Breast epithelium (tissue), 4 donors: ENCODE measurements around the gene SMIM31. TPM values are rescaled to one million over a fixed set of nuclear protein-coding genes. Genes with fewer than 3 reads are reported as not detected.

Source experiments
- DNase-seq, 2 donors: peaks; one replicate each; pipeline ENCODE4 v3.0.0-alpha.2; 2019; ENCODE audit warnings: low spot score in 2 of 2
- H3K27ac ChIP-seq, 2 donors: fragments of 200-600 bp; sonication (generic) in 1 of 2; one replicate each; pipeline ENCODE4 v1.5.1; 2016 to 2019; ENCODE audit warnings: mild to moderate bottlenecking in 1 of 2
- H3K27me3 ChIP-seq, 2 donors: fragments of 200-600 bp; sonication (generic) in 1 of 2; one replicate each; pipeline versions ENCODE4 v1.5.1 to v1.6.0; 2017 to 2019; ENCODE audit warnings: control low read depth in 1 of 2, mild to moderate bottlenecking in 1 of 2
- H3K36me3 ChIP-seq: fragments of 200-600 bp; one replicate; pipeline ENCODE4 v1.5.1; 2019
- H3K4me1 ChIP-seq, 2 donors: fragments of 200-600 bp; sonication (generic); one replicate each; pipeline ENCODE4 v1.5.1; 2016 to 2019; ENCODE audit warnings: control low read depth in 1 of 2
- H3K4me3 ChIP-seq, 3 donors: fragments of 200-600 bp; sonication (generic); 1 replicate in 2 of 3; 2 replicates in 1 of 3; pipeline ENCODE4 v1.5.1; 2016 to 2019; ENCODE audit warnings: mild to moderate bottlenecking in 3 of 3, moderate library complexity in 2 of 3
- H3K9me3 ChIP-seq, 2 donors: fragments of 200-600 bp; sonication (generic) in 1 of 2; one replicate each; pipeline ENCODE4 v1.5.1; 2016 to 2019; ENCODE audit warnings: control low read depth in 1 of 2
- POLR2A ChIP-seq: fragments of 450-650 bp; IDR thresholded peaks from one replicate; pipeline ENCODE4 v1.6.1; 2016; ENCODE audit warnings: antibody characterized with exemption, mild to moderate bottlenecking, moderate library complexity
- POLR2AphosphoS5 ChIP-seq, 3 donors: sonication (generic); formaldehyde crosslinking; IDR thresholded peaks; one replicate each; pipeline ENCODE4 v1.6.1; 2017; ENCODE audit warnings: antibody characterized with exemption in 3 of 3
- intact Hi-C: fragments of 100-400 bp; cut with DNase I; formaldehyde crosslinking; loops from one replicate; pipeline ENCODE4 v1.15.1; 2023; ENCODE audit warnings: low total_unique reads
- total RNA-seq, 3 donors: library from RNA; depleted of rRNA; stranded (reverse); fragments of >200 nt; gene quantifications; one replicate each; pipeline ENCODE4 v1.1.0, GENCODE V29; 2016
- TF ChIP-seq, protein P1 (sequence below), 3 donors: fragments of 450-650 bp; IDR thresholded peaks; one replicate each; pipeline ENCODE4 v1.5.1; 2016 to 2017; ENCODE audit warnings: antibody characterized with exemption in 3 of 3, mild to moderate bottlenecking in 3 of 3, moderate library complexity in 3 of 3

SMIM31 gene
- total RNA-seq, 3 donors from 2014 or later, result 0.44 to 0.66 TPM; not detected in 1

DNA sequence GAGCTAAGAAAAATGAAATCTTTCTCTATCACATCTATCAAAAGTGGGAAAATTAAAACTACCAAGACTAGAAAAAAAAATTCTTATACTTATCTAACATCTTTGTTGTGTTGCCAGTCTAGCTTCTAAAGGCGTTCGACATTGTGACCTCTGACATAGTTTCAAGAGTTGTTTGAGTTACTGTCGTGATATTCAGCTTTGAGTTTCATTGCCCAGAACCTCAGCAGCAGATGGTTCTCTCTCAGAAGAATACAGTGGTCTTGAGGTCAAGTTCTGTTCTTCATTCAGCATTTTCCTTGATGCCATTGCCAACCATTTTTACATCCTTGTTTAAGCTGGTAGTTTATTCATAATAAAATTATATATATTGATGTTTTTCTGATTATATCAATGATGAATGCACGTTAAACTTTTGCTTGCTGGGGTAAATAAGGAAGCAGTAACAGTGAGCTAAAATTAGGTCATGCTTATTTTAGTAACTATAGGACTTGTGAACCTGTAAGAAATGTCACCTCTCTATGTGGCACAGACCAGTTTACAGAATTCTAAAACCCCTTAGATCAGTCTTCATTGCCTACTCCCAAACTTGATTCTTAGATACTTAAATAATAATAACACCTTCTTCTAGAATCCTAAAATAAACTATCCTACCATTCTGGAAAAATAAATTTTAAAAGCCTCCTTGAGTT, 23.1 kb upstream of the SMIM31 start:
- H3K27me3 ChIP-seq, result no peaks in the 10 kb centered on the region
- no peak overlapping the region for H3K27ac ChIP-seq
- no peaks in the 10 kb centered on the region for H3K9me3 ChIP-seq
- no peak for TF ChIP-seq POLR2AphosphoS5 (IDR thresholded peaks at IDR 0.05)
- TF ChIP-seq POLR2A, result no peak
- TF ChIP-seq, protein P1, sequence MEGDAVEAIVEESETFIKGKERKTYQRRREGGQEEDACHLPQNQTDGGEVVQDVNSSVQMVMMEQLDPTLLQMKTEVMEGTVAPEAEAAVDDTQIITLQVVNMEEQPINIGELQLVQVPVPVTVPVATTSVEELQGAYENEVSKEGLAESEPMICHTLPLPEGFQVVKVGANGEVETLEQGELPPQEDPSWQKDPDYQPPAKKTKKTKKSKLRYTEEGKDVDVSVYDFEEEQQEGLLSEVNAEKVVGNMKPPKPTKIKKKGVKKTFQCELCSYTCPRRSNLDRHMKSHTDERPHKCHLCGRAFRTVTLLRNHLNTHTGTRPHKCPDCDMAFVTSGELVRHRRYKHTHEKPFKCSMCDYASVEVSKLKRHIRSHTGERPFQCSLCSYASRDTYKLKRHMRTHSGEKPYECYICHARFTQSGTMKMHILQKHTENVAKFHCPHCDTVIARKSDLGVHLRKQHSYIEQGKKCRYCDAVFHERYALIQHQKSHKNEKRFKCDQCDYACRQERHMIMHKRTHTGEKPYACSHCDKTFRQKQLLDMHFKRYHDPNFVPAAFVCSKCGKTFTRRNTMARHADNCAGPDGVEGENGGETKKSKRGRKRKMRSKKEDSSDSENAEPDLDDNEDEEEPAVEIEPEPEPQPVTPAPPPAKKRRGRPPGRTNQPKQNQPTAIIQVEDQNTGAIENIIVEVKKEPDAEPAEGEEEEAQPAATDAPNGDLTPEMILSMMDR (IDR thresholded peaks at IDR 0.05), result no peak
- H3K4me1 ChIP-seq, result no peaks in the 10 kb centered on the region
- H3K36me3 ChIP-seq, result no peaks in the 10 kb centered on the region
- intact Hi-C loops, result no loop called here
- H3K4me3 ChIP-seq, result no peak overlapping the region
- no peak for DNase-seq

DNA sequence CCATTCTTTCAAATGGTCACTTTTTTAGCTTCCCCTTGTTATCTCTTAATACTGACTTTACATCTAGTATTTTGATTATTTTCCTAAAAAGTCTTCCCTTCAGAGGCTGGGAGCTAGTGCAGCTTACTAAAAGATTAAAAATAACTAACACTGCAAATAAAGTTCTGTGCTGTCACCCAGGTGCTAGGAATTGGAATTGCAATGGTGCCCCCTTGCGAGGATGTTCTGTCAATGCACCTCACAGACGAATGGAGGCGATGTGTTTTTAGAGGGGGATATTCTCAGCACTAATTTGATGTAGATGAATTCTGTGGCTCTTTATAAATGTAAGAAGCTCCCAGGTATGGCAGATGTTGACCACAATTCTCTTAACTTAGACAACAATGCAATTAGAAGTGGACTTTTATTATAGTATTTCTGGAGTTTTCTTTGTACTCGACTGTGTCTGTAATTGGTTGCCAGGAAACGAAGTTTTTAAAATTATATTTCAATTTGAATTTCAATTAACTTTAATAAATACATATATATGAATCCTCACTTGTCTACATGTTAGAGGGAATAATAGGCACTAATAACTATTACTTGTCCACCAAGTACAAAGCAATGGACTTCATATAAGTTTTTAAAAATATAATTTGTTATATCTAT, 22.0 kb upstream of the SMIM31 start:
- no peak for DNase-seq

DNA sequence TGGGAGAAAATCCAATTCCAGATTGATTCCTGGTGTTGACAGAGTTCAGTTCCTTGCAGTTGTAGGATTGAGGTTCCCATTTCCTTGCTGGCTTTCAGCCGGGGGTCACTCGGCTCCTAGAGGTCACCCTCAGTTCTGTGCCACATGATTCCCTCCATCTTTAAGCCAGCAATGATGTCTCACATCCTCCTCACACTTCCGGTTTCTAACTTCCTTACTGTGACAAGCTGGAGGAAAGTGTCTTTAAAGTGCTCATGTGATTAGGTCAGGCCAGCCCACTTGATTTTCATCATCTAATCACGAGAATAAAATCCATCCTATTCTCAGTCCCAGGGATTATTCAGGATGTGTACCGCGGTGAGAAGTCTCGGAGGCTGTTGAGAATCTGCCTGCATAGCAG, 19.4 kb upstream of the SMIM31 start:
- DNase-seq, result no peak
- H3K4me3 ChIP-seq, result no peak overlapping the region
- intact Hi-C loops, result no loop called here
- no peaks in the 10 kb centered on the region for H3K9me3 ChIP-seq
- H3K27ac ChIP-seq, result no peak overlapping the region
- H3K4me1 ChIP-seq, result no peaks in the 10 kb centered on the region
- H3K36me3 ChIP-seq, result no peaks in the 10 kb centered on the region
- TF ChIP-seq POLR2A, result no peak
- TF ChIP-seq, protein P1 (IDR thresholded peaks at IDR 0.05), result no peak
- no peak for TF ChIP-seq POLR2AphosphoS5 (IDR thresholded peaks at IDR 0.05)
- no peaks in the 10 kb centered on the region for H3K27me3 ChIP-seq

More for the DNA sequence above, 22.0 kb upstream of the SMIM31 start:
- H3K4me1 ChIP-seq, result no peaks in the 10 kb centered on the region
- no peak overlapping the region for H3K4me3 ChIP-seq
- intact Hi-C loops, result no loop called here
- H3K27me3 ChIP-seq, result no peaks in the 10 kb centered on the region
- TF ChIP-seq POLR2AphosphoS5 (IDR thresholded peaks at IDR 0.05) (no peak), POLR2A (no peak)
- TF ChIP-seq, protein P1 (IDR thresholded peaks at IDR 0.05), result peak; percentile 52 to 59 (median 53)
- H3K9me3 ChIP-seq, result no peaks in the 10 kb centered on the region
- H3K27ac ChIP-seq, result no peak overlapping the region
- no peaks in the 10 kb centered on the region for H3K36me3 ChIP-seq

DNA sequence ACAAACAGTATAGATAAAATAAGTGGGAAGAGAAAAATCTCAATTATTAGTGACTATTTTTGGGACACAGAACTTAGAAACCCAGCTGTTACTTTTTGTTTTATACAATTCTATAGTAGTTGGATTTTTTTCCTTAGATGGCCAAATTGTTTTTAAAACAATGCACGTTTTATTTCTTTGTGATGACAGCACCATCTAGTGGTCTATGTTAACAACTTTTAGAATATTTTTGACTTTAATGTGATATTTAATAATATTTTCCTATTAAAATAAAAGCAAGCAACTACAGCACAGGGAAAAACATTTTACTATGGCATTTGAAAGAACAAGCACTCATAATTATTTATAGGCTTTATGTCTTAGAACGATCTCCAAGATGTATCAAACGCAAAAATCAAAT, 5.6 kb upstream of the SMIM31 start:
- no peaks in the 10 kb centered on the region for H3K27me3 ChIP-seq
- no peak overlapping the region for H3K27ac ChIP-seq
- TF ChIP-seq, protein P1 (IDR thresholded peaks at IDR 0.05), result no peak
- TF ChIP-seq POLR2AphosphoS5 (IDR thresholded peaks at IDR 0.05) (no peak), POLR2A (no peak)
- no peak overlapping the region for H3K4me3 ChIP-seq
- no peaks in the 10 kb centered on the region for H3K36me3 ChIP-seq
- H3K4me1 ChIP-seq, result no peaks in the 10 kb centered on the region
- intact Hi-C loops, result no loop called here
- H3K9me3 ChIP-seq, result peaks cover 0 to 6% of the 10 kb centered on the region in 2 donors
- DNase-seq, result no peak

DNA sequence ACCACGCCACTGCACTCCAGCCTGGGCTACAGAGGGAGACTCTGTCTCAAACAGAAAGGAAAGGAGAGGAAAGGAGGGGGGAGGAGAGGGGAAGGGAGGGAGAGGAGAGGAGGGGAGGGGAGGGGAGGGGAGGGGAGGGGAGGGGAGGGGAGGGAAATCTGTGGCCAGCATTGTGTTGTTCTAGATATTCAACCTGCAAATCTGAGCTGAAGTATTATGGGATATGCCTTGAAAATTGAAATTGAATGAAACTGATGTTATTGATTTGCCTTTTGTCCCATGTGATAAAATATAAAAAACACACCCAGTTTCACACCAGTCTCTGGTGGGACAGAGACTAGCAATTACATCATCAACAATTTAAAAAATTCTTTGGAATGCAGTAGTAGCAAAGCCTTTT, 1.5 kb downstream of the SMIM31 start:
- no peaks in the 10 kb centered on the region for H3K27me3 ChIP-seq
- H3K27ac ChIP-seq, result no peak overlapping the region
- H3K4me3 ChIP-seq, result no peak overlapping the region
- peaks cover 0 to 6% of the 10 kb centered on the region in 2 donors for H3K9me3 ChIP-seq
- no peak for DNase-seq
- TF ChIP-seq POLR2A (no peak), POLR2AphosphoS5 (IDR thresholded peaks at IDR 0.05) (no peak)
- TF ChIP-seq, protein P1 (IDR thresholded peaks at IDR 0.05), result no peak
- intact Hi-C loops, result no loop called here
- H3K4me1 ChIP-seq, result no peaks in the 10 kb centered on the region
- H3K36me3 ChIP-seq, result no peaks in the 10 kb centered on the region
